Upper lobe of left lung (tissue), 6 donors: ENCODE data around the gene TMEM109. TPM values are rescaled to one million over a fixed set of nuclear protein-coding genes. Genes with fewer than 3 reads are reported as not detected.

Experiments used
- ATAC-seq, 2 donors: fragments of 200-7000 bp; cut with Tn5 transposase; one replicate each; pipeline ENCODE4 v1.9.1; 2022; ENCODE audit warnings: mild to moderate bottlenecking in 2 of 2, moderate library complexity in 2 of 2; ENCODE audit not compliant: low FRiP score in 2 of 2
- DNase-seq, 2 donors: peaks; one replicate each; pipeline ENCODE4 v3.0.0-alpha.2; 2019 to 2020
- H3K27ac ChIP-seq, 4 donors: fragments of 200-600 bp; sonication (generic); one replicate each; pipeline ENCODE4 v1.5.1; 2016 to 2019
- H3K27me3 ChIP-seq, 4 donors: fragments of 200-600 bp; sonication (generic); one replicate each; pipeline ENCODE4 v1.5.1; 2017 to 2019
- H3K36me3 ChIP-seq, 4 donors: fragments of 200-600 bp; sonication (generic); one replicate each; pipeline ENCODE4 v1.5.1; 2016 to 2019
- H3K4me1 ChIP-seq, 4 donors: fragments of 200-600 bp; sonication (generic); one replicate each; pipeline ENCODE4 v1.5.1; 2018 to 2019
- H3K4me3 ChIP-seq, 4 donors: fragments of 200-600 bp; sonication (generic); one replicate each; pipeline ENCODE4 v1.5.1; 2017 to 2019; ENCODE audit warnings: mild to moderate bottlenecking in 2 of 4, moderate library complexity in 1 of 4
- H3K9me3 ChIP-seq, 4 donors: fragments of 200-600 bp; sonication (generic); one replicate each; pipeline ENCODE4 v1.5.1; 2018 to 2019
- CTCF ChIP-seq, 6 experiments: fragments of 450-650 bp in 4 of 6; fragments of 200-600 bp in 2 of 6; sonication (generic) in 2 of 6; IDR thresholded peaks; one replicate each; pipeline ENCODE4 v1.5.1; 2016 to 2019; ENCODE audit warnings: antibody characterized with exemption in 6 of 6
- EP300 ChIP-seq, 4 donors: sonication (generic); formaldehyde crosslinking; IDR thresholded peaks; one replicate each; pipeline ENCODE4 v1.5.1; 2017; ENCODE audit warnings: antibody characterized with exemption in 4 of 4, control low read depth in 2 of 4
- POLR2A ChIP-seq, 4 donors: fragments of 450-650 bp; IDR thresholded peaks; one replicate each; pipeline ENCODE4 v1.5.1; 2016 to 2017; ENCODE audit warnings: antibody characterized with exemption in 4 of 4, mild to moderate bottlenecking in 2 of 4
- POLR2AphosphoS5 ChIP-seq, 2 donors: sonication (generic); formaldehyde crosslinking; IDR thresholded peaks; one replicate each; pipeline ENCODE4 v1.5.1; 2017; ENCODE audit warnings: antibody characterized with exemption in 2 of 2
- WGBS, 2 donors: methylation state at CpG; one replicate each; pipeline ENCODE4 v1.1.5; 2017 to 2018; 5-methylcytosine and 5-hydroxymethylcytosine counted together
- total RNA-seq, 6 donors: library from RNA; depleted of rRNA in 4 of 6; stranded (reverse); fragments of >200 nt in 4 of 6; gene quantifications; one replicate each; pipeline versions ENCODE4 v1.1.0 to v1.2.1, GENCODE V29; 2016 to 2021
- donor health status: DM: no; HTN: no; CAD: no; lungs with moderate emphysema.
- donor health status: DM: no; HTN: yes; CAD: no; lungs with severe emphysema.

Gene TMEM109
- total RNA-seq, 6 donors from 2014 or later = 27.2 to 153 (median 129) TPM

- no peak overlapping the region for H3K4me3 ChIP-seq
- H3K4me1 ChIP-seq = peaks cover 22 to 48% (median 34%) of the 10 kb centered on the region in 4 donors
Measured at GRCh38 chr11:60948250-60948649, 34.3 kb downstream of the TMEM109 start.

GRCh38 chr11:60950024-60950423 lies 36.1 kb downstream of the TMEM109 start:
- WGBS, 2 donors = 60 to 65% methylated on average over 6 of the region's 6 CpGs
- Histone ChIP-seq H3K4me1 (peaks cover 22 to 44% (median 32%) of the 10 kb centered on the region in 4 donors), H3K36me3 (peaks cover 0 to 15% (median 4%) of the 10 kb centered on the region in 4 donors), H3K4me3 (peak overlapping the region; percentile 54 to 74 (median 64)), H3K9me3 (no peaks in the 10 kb centered on the region), H3K27ac (peak overlapping the region in 3 of 4 donors; percentile 46 to 99 (median 93)), H3K27me3 (no peaks in the 10 kb centered on the region)
- no peak for ATAC-seq
- TF ChIP-seq CTCF (IDR thresholded peaks at IDR 0.05) = no peak
- TF ChIP-seq EP300 (IDR thresholded peaks at IDR 0.05) = no peak
- no peak for TF ChIP-seq POLR2AphosphoS5 (IDR thresholded peaks at IDR 0.05)
- no peak for TF ChIP-seq POLR2A (IDR thresholded peaks at IDR 0.05)
- DNase-seq = no peak

More at GRCh38 chr11:60948250-60948649, 34.3 kb downstream of the TMEM109 start:
- WGBS, 2 donors = 58 to 66% methylated on average over 4 to 5 of the region's 5 CpGs
- Histone ChIP-seq H3K27ac (no peak overlapping the region), H3K36me3 (peaks cover 0 to 22% (median 7%) of the 10 kb centered on the region in 4 donors), H3K9me3 (no peaks in the 10 kb centered on the region), H3K27me3 (no peaks in the 10 kb centered on the region)
- no peak for ATAC-seq
- no peak for DNase-seq
- no peak for TF ChIP-seq POLR2A (IDR thresholded peaks at IDR 0.05)
- no peak for TF ChIP-seq POLR2AphosphoS5 (IDR thresholded peaks at IDR 0.05)
- no peak for TF ChIP-seq CTCF (IDR thresholded peaks at IDR 0.05)
- no peak for TF ChIP-seq EP300 (IDR thresholded peaks at IDR 0.05)

GRCh38 chr11:60950933-60951605 lies 37.1 kb downstream of the TMEM109 start:
- H3K9me3 ChIP-seq = no peaks in the 10 kb centered on the region
- H3K36me3 ChIP-seq = peaks cover 0 to 7% (median 3%) of the 10 kb centered on the region in 4 donors
- peaks cover 22 to 44% (median 32%) of the 10 kb centered on the region in 4 donors for H3K4me1 ChIP-seq
- H3K27ac ChIP-seq = peak overlapping the region; percentile 89 to 99 (median 94)
- TF ChIP-seq CTCF (IDR thresholded peaks at IDR 0.05) = peak in 1 of 6 experiments; percentile 9
- no peak for TF ChIP-seq EP300 (IDR thresholded peaks at IDR 0.05)
- 2 to 14% methylated on average over 18 to 69 of the region's 86 CpGs for WGBS, 2 donors
- H3K27me3 ChIP-seq = no peaks in the 10 kb centered on the region
- peak overlapping the region; percentile 54 to 74 (median 64) for H3K4me3 ChIP-seq
- peak; percentile 53 to 92 for DNase-seq
- ATAC-seq = peak in 1 of 2 donors; percentile 39

- DNase-seq = no peak
- Histone ChIP-seq H3K27ac (peak overlapping the region; percentile 89 to 99 (median 94)), H3K9me3 (no peaks in the 10 kb centered on the region), H3K4me3 (peak overlapping the region; percentile 46 to 71 (median 55)), H3K27me3 (no peaks in the 10 kb centered on the region), H3K36me3 (peaks cover 0 to 2% (median under 1%) of the 10 kb centered on the region in 4 donors), H3K4me1 (peaks cover 22 to 44% (median 32%) of the 10 kb centered on the region in 4 donors)
- WGBS, 2 donors = 2 to 12% methylated on average over 8 of the region's 8 CpGs
- ATAC-seq = peak in 1 of 2 donors; percentile 11
- TF ChIP-seq EP300 (IDR thresholded peaks at IDR 0.05) (no peak), CTCF (IDR thresholded peaks at IDR 0.05) (no peak), POLR2AphosphoS5 (IDR thresholded peaks at IDR 0.05) (no peak), POLR2A (IDR thresholded peaks at IDR 0.05) (no peak)
Measured at GRCh38 chr11:60951606-60951903, 37.6 kb downstream of the TMEM109 start.
